HG02981 (cell line): Measurements from ENCODE around the gene DND1.
"Not testable (repeated sequence)": the region's sequence is repeated elsewhere in the genome, so short reads cannot be mapped to it uniquely, and the experiment has no call there.

ENCODE experiments used
- ATAC-seq: cut with Tn5 transposase; IDR thresholded peaks from one replicate; pipeline ENCODE4 v1.9.1; 2021; ENCODE audit warnings: mild to moderate bottlenecking, moderate library complexity; ENCODE audit not compliant: unreplicated experiment

The DND1 gene

DNA sequence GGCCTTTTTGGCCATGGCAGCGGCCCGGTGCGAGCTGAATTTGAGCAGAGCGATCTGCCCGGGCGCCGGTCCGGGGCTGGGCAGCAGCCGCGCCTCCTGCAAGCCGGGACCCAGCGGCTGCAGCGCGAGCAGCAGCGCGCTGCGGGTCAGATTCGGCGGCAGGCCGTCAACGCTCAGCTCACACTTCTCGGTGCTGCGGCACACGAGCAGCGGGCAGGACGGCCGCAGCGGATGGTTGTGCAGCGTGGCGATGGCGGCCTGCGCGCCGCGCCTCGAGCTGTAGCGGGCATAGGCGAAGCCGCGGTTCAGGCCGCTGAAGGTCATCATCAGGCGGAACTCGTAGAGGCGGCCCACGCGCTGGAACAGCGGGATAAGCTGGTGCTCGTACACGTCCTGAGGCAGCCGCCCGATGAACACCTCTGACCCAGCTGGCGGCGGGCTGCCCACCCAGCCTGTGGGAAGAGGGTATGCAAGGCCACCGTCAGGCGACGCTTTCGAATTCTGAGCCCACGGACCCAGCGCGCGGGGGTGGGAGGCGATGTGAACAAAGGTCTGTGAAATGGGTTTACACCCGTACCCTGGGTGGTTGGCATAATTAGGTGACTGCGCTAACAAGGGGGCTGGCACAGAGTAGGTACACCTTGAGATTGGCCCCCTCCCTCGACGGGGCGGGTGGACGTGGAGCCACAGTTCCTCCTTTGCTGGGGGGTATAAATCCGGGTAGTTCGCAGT lies 755 bp downstream of the DND1 start:
- ATAC-seq = no peak

GRCh38 chr5:140671472-140672125 lies 1.8 kb downstream of the DND1 start:
- ATAC-seq = no peak

- ATAC-seq = not testable (repeated sequence)
Measured at GRCh38 chr5:140671035-140671434, 2.3 kb downstream of the DND1 start.

DNA sequence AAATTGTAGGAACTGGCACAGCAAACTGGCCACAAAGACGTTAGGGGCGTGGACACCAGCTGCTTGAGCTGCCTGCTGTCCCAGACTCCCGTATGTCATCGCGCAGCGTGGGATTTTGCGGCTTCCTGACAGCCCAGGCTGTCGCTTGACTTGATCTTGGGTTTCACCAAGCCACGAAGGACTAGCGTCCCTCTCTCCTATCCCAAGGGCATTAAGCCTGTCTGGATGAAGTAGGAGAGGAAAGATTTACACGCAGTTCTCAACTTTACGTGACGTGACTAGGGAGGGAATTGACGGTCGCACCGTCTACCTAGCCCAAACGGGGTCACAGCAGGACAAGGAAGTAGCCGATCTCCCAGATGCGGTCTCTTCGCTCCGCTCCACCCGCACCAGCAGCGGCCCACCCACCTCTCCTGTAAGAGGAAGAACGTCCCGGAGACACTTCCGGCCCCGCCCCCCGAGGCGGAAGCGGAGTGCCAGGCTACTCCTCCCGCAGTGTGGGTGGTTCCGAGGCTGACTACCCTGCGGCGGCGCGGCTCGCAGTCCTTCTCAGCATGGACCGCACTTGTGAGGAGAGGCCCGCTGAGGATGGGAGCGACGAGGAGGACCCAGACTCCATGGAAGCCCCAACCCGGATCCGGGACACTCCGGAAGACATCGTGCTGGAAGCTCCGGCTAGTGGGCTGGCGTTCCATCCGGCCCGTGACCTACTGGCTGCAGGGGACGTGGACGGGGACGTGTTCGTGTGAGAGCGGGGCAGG lies 8.8 kb downstream of the DND1 start, which contains the start of gene WDR55:
Gene WDR55 (plus strand): TSS at position 546 of the 761 bp plus-strand sequence. CDS start 9 bp downstream, at position 555.
- peak; percentile 97 for ATAC-seq

GRCh38 chr5:140664030-140664358 lies 9.4 kb downstream of the DND1 start:
- no peak for ATAC-seq

GRCh38 chr5:140660371-140660770 lies 13.0 kb downstream of the DND1 start:
- not testable (repeated sequence) for ATAC-seq

DNA sequence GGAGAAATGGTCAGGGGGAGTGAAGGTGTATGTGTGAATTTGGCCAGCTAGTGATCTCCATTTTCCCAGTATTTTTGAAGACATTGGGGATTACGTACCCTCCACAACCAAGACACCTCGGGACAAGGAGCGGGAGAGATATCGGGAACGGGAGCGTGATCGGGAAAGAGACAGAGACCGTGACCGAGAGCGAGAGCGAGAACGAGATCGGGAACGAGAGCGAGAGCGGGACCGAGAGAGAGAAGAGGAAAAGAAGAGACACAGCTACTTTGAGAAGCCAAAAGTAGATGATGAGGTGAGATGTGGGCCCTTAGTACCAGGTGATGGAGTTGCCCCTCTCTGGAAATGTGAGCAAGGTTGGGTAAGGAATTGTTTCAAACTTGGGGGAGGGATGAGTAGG lies 14.5 kb downstream of the DND1 start:
- ATAC-seq = no peak

- ATAC-seq = no peak
Measured at GRCh38 chr5:140647042-140647419, 26.3 kb downstream of the DND1 start.

- no peak for ATAC-seq
Measured at GRCh38 chr5:140642718-140643117, 30.7 kb downstream of the DND1 start.

DNA sequence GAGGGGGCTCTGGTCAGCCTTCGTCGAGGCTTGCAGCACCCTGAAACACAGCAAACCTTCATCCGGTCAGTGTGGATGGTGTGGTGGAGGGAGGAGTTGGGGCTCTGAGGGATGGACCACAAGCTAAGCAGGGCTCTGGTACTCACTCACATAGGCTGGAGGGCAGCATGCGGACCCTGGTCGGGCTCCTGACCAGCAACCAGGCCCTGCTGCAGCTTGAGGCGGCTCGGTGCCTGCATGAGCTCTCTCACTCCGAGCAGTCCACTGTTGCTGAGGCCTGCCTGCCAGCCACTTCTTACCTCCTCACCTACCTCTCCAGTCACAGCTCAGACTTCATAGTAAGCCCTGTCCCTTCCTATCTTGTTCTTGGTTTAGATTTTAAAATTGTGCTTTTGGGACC lies 31.7 kb downstream of the DND1 start:
- ATAC-seq = no peak

- peak; percentile 96 for ATAC-seq
Measured at GRCh38 chr5:140639148-140639981, 34.0 kb downstream of the DND1 start, which contains the start of gene TMCO6. Gene TMCO6 (plus strand): TSS chr5:140639451. CDS start chr5:140639528, 77 bp downstream.

DNA sequence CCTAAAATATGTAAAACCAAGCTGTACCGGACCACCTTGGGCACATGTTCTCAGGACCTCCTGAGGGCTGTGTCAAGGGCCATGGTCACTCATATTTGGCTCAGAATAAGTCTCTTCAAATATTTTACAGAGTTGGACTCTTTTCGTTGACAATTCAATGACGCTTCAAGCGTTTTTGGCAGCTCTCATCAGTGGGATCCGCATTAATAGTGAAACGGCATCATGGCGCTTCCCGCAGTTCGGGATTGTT lies 34.6 kb downstream of the DND1 start:
- ATAC-seq = not testable (repeated sequence)

DNA sequence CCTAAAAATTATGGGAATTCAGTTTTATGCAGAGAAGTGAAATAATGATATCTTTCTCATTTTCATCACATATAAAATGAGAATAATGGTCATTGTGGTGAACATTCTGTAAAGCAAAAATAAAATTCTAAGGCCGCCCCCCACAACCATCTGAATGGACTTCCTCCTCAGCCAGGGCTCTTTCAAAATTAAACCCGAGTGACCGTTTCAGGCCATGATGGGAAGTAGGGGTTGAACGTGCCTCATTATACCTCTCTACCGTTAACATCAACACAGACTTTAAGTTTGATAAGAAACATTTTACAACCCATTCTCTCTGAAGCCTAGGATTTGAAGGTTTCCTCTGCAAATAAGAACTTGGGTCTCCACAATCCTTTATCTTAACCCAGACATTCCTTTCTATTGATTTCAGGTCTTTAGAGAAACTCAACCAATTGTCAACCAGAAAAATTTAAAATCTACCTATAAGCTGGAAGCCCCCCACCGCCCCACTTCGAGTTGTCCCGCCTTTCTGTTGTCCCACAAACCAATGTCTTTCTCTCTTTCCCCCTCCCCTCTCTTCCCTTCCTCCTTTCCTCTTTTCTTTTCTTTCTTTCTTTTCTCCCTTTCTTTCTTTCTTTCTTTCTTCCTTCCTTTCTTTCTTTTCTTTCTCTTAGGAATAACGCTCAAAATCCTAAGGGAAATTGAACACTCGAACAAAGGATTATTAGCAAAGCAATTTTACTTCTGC lies 35.8 kb downstream of the DND1 start:
- no peak for ATAC-seq

GRCh38 chr5:140635291-140636257 lies 37.8 kb downstream of the DND1 start:
- no peak for ATAC-seq

GRCh38 chr5:140634103-140634502 lies 39.3 kb downstream of the DND1 start:
- ATAC-seq = no peak

- ATAC-seq = no peak
Measured at GRCh38 chr5:140633501-140633900, 39.9 kb downstream of the DND1 start.

- no peak for ATAC-seq
Measured at GRCh38 chr5:140633021-140633471, 40.3 kb downstream of the DND1 start, which contains the start of gene CD14. Gene CD14 (minus strand): TSS chr5:140633175. CDS start chr5:140633071, 104 bp downstream.

GRCh38 chr5:140632366-140633020 lies 40.9 kb downstream of the DND1 start:
- peak; percentile 39 for ATAC-seq
